GM23248 (cell line): ENCODE data around the gene LRIG1. TPM values are rescaled to one million over a fixed set of nuclear protein-coding genes. Genes with fewer than 3 reads are reported as not detected.
A peak's percentile ranks its signal among the peaks of the same experiment; 100 is the strongest.

Experiments
- DNase-seq: peaks from one replicate; pipeline ENCODE4 v3.0.0-alpha.2; 2015
- H2AFZ ChIP-seq: fragments of 200-600 bp; sonication (generic); 2 replicates; pipeline ENCODE4 v1.6.1; 2016; ENCODE audit warnings: antibody characterized with exemption
- H3F3A ChIP-seq: fragments of 200-600 bp; sonication (generic); 2 replicates; pipeline ENCODE4 v1.6.1; 2016; ENCODE audit warnings: mild to moderate bottlenecking, antibody characterized with exemption, mixed run types; ENCODE audit not compliant: insufficient read depth
- H3K27ac ChIP-seq: fragments of 200-600 bp; sonication (generic); 2 replicates; pipeline ENCODE4 v1.5.1; 2016; ENCODE audit warnings: mild to moderate bottlenecking
- H3K27me3 ChIP-seq: fragments of 200-600 bp; sonication (generic); replicated peaks from 2 replicates; pipeline ENCODE4 v1.6.1; 2016; ENCODE audit warnings: mild to moderate bottlenecking; ENCODE audit not compliant: insufficient read depth
- H3K36me3 ChIP-seq: fragments of 200-600 bp; sonication (generic); 2 replicates; pipeline ENCODE4 v1.6.1; 2016; ENCODE audit warnings: low read depth, mild to moderate bottlenecking
- H3K4me1 ChIP-seq: fragments of 200-600 bp; sonication (generic); 2 replicates; pipeline ENCODE4 v1.6.1; 2016; ENCODE audit warnings: mild to moderate bottlenecking; ENCODE audit not compliant: insufficient read depth
- H3K4me2 ChIP-seq: fragments of 200-600 bp; sonication (generic); one replicate; pipeline ENCODE4 v1.6.1; 2016; ENCODE audit warnings: mild to moderate bottlenecking; ENCODE audit not compliant: unreplicated experiment
- H3K4me3 ChIP-seq: fragments of 200-600 bp; sonication (generic); 2 replicates; pipeline ENCODE4 v1.5.1; 2016; ENCODE audit warnings: mild to moderate bottlenecking
- H3K79me2 ChIP-seq: fragments of 200-600 bp; sonication (generic); 2 replicates; pipeline ENCODE4 v1.6.1; 2016; ENCODE audit warnings: mild to moderate bottlenecking; ENCODE audit not compliant: insufficient read depth
- H3K9ac ChIP-seq: fragments of 200-600 bp; sonication (generic); 2 replicates; pipeline ENCODE4 v1.6.1; 2016; ENCODE audit warnings: mild to moderate bottlenecking
- H3K9me2 ChIP-seq: fragments of 200-600 bp; sonication (generic); 2 replicates; pipeline ENCODE4 v1.6.1; 2016; ENCODE audit warnings: mixed run types, mild to moderate bottlenecking, moderate library complexity; ENCODE audit not compliant: insufficient read depth
- H3K9me3 ChIP-seq: fragments of 200-600 bp; sonication (generic); one replicate; pipeline ENCODE4 v1.6.1; 2017; ENCODE audit warnings: low read depth
- H4K20me1 ChIP-seq: fragments of 200-600 bp; sonication (generic); 2 replicates; pipeline ENCODE4 v1.6.0; 2016; ENCODE audit not compliant: insufficient read depth
- EZH2 ChIP-seq: fragments of 200-600 bp; sonication (generic); IDR thresholded peaks from 2 replicates; pipeline ENCODE4 v1.6.1; 2018; ENCODE audit warnings: antibody characterized with exemption, mild to moderate bottlenecking; ENCODE audit not compliant: insufficient read depth, poor library complexity, severe bottlenecking
- EZH2phosphoT487 ChIP-seq: fragments of 200-600 bp; sonication (generic); IDR thresholded peaks from 2 replicates; pipeline ENCODE4 v1.6.1; 2018; ENCODE audit warnings: antibody characterized with exemption, moderate library complexity, mild to moderate bottlenecking, low read depth; ENCODE audit not compliant: insufficient read depth
- WGBS, 2 experiments: methylation state at CpG; one replicate each; pipeline ENCODE4 v1.1.6; 2015 to 2017; ENCODE audit warnings: low lambda C conversion rate in 2 of 2, low coverage in 1 of 2; ENCODE audit errors: missing lambda C conversion rate in 2 of 2; 5-methylcytosine and 5-hydroxymethylcytosine counted together
- in situ Hi-C: fragments of 300-500 bp; cut with MboI; formaldehyde crosslinking; loops from 2 replicates; pipeline ENCODE4 v1.15.0; 2020
- polyA plus RNA-seq: library from polyadenylated mRNA; unstranded; fragments of >200 nt; fragmentation: Nextera tagmentation; extraction: Ambion mirVana; gene quantifications from 2 replicates; pipeline ENCODE4 v1.2.1, GENCODE V29; 2016
- total RNA-seq: library from RNA; depleted of rRNA; stranded (reverse); fragments of >200 nt; shearing (Covaris generic); gene quantifications from 2 replicates; pipeline ENCODE4 v1.2.3, GENCODE V29; 2014

The LRIG1 gene
- total and polyA plus RNA-seq, 2 experiments from 2014 or later, result 3.1 to 6.5 TPM

GRCh38 chr3:66441692-66442091 lies 59.1 kb downstream of the LRIG1 start:
- no peaks in the 10 kb centered on the region for H3K9me2 ChIP-seq
- 89% methylated on average over 6 of the region's 6 CpGs for WGBS, 2 experiments
- no peak overlapping the region for H2AFZ ChIP-seq
- H3K27me3 ChIP-seq, result no peaks in the 10 kb centered on the region
- in situ Hi-C loops, result no loop called here
- no peaks in the 10 kb centered on the region for H3K36me3 ChIP-seq
- peaks cover 18% of the 10 kb centered on the region; the same call in 1 of the 2 replicates for H3F3A ChIP-seq
- peak overlapping the region; percentile 60 for H3K4me2 ChIP-seq
- H3K9ac ChIP-seq, result no peak overlapping the region
- no peak overlapping the region for H3K4me3 ChIP-seq
- no peaks in the 10 kb centered on the region for H3K9me3 ChIP-seq
- no peaks in the 10 kb centered on the region for H4K20me1 ChIP-seq
- DNase-seq, result no peak
- H3K79me2 ChIP-seq, result no peaks in the 10 kb centered on the region
- H3K27ac ChIP-seq, result no peak overlapping the region
- peaks cover 35% of the 10 kb centered on the region for H3K4me1 ChIP-seq
- TF ChIP-seq EZH2, result no peak
- no peak for TF ChIP-seq EZH2phosphoT487

- Histone ChIP-seq H3K9me3 (no peaks in the 10 kb centered on the region), H3K9ac (no peak overlapping the region), H3K79me2 (no peaks in the 10 kb centered on the region), H3F3A (peaks cover 18% of the 10 kb centered on the region; the same call in 1 of the 2 replicates), H3K4me3 (peak overlapping the region; percentile 49), H3K4me1 (peaks cover 35% of the 10 kb centered on the region), H3K27me3 (no peaks in the 10 kb centered on the region), H2AFZ (0 out of 2 replicates have a peak overlapping the region, but pooled peaks have one; percentile 22), H3K36me3 (no peaks in the 10 kb centered on the region), H3K9me2 (no peaks in the 10 kb centered on the region), H3K27ac (no peak overlapping the region), H3K4me2 (peak overlapping the region; percentile 60), H4K20me1 (no peaks in the 10 kb centered on the region)
- in situ Hi-C loops, result no loop called here
- no peak for TF ChIP-seq EZH2phosphoT487
- no peak for TF ChIP-seq EZH2
- DNase-seq, result peak; percentile 71
- 4% methylated on average over 8 of the region's 8 CpGs for WGBS, 2 experiments
These were observed 59.7 kb downstream of the LRIG1 start for GRCh38 chr3:66441129-66441528.

- H3K27ac ChIP-seq, result no peak overlapping the region
- no peaks in the 10 kb centered on the region for H3K36me3 ChIP-seq
- no peak overlapping the region for H3K9ac ChIP-seq
- no peak for TF ChIP-seq EZH2
- TF ChIP-seq EZH2phosphoT487, result no peak
- 84 to 85% methylated on average over 7 of the region's 7 CpGs for WGBS, 2 experiments
- H4K20me1 ChIP-seq, result no peaks in the 10 kb centered on the region
- H3K9me2 ChIP-seq, result no peaks in the 10 kb centered on the region
- no peaks in the 10 kb centered on the region for H3K27me3 ChIP-seq
- H3K4me3 ChIP-seq, result no peak overlapping the region
- no peaks in the 10 kb centered on the region for H3K79me2 ChIP-seq
- H3K4me2 ChIP-seq, result no peak overlapping the region
- in situ Hi-C loops, result no loop called here
- DNase-seq, result no peak
- H3K9me3 ChIP-seq, result no peaks in the 10 kb centered on the region
- H3K4me1 ChIP-seq, result peaks cover 35% of the 10 kb centered on the region
- H3F3A ChIP-seq, result peaks cover 18% of the 10 kb centered on the region; the same call in 1 of the 2 replicates
- H2AFZ ChIP-seq, result no peak overlapping the region
These were observed 61.0 kb downstream of the LRIG1 start for GRCh38 chr3:66439666-66440344.

- Histone ChIP-seq H3K79me2 (no peaks in the 10 kb centered on the region), H3K4me3 (no peak overlapping the region), H3K27ac (no peak overlapping the region), H3K27me3 (no peaks in the 10 kb centered on the region), H3F3A (peaks cover 18% of the 10 kb centered on the region; the same call in 1 of the 2 replicates), H4K20me1 (no peaks in the 10 kb centered on the region), H3K9ac (no peak overlapping the region), H3K4me1 (peaks cover 27% of the 10 kb centered on the region), H3K9me2 (no peaks in the 10 kb centered on the region), H2AFZ (no peak overlapping the region), H3K4me2 (no peak overlapping the region), H3K9me3 (no peaks in the 10 kb centered on the region), H3K36me3 (no peaks in the 10 kb centered on the region)
- in situ Hi-C loops, result no loop called here
- 86 to 94% methylated on average over 4 of the region's 4 CpGs for WGBS, 2 experiments
- no peak for TF ChIP-seq EZH2
- TF ChIP-seq EZH2phosphoT487, result no peak
- DNase-seq, result no peak
These were observed 62.8 kb downstream of the LRIG1 start for GRCh38 chr3:66438046-66438445.
